Adrenal gland (tissue), 12 donors: Measurements from ENCODE around the gene DPYD. TPM values are rescaled to one million over a fixed set of nuclear protein-coding genes. Genes with fewer than 3 reads are reported as not detected.

Experiments used
- DNase-seq, 7 donors: peaks; one replicate each; pipeline ENCODE4 v3.0.0-alpha.2; 2019 to 2020
- H3K27ac ChIP-seq, 5 donors: fragments of 200-600 bp; sonication (generic) in 4 of 5; 1 replicate in 3 of 5; 2 replicates in 2 of 5; pipeline versions ENCODE4 v1.5.1 to v1.8.0; 2016 to 2020; ENCODE audit warnings: mild to moderate bottlenecking in 1 of 5
- H3K27me3 ChIP-seq: fragments of 200-600 bp; 2 replicates; pipeline ENCODE4 v1.8.0; 2021
- H3K36me3 ChIP-seq, 2 donors: fragments of 200-600 bp; replicated peaks in 1 of 2; 1 replicate in 1 of 2; 2 replicates in 1 of 2; pipeline versions ENCODE4 v1.5.1 to v1.8.0; 2018 to 2022
- H3K4me1 ChIP-seq, 2 donors: fragments of 200-600 bp; replicated peaks in 1 of 2; 1 replicate in 1 of 2; 2 replicates in 1 of 2; pipeline versions ENCODE4 v1.5.1 to v1.8.0; 2018 to 2021
- H3K4me3 ChIP-seq, 4 donors: fragments of 200-600 bp; sonication (generic) in 3 of 4; one replicate each; pipeline ENCODE4 v1.5.1; 2016 to 2018
- H3K9me3 ChIP-seq, 3 donors: fragments of 200-600 bp; sonication (generic) in 1 of 3; replicated peaks in 1 of 3; 1 replicate in 2 of 3; 2 replicates in 1 of 3; pipeline versions ENCODE4 v1.5.1 to v1.8.0; 2016 to 2021
- POLR2A ChIP-seq, 2 donors: fragments of 450-650 bp; IDR thresholded peaks; one replicate each; pipeline ENCODE4 v1.6.1; 2017; ENCODE audit warnings: antibody characterized with exemption in 2 of 2, mild to moderate bottlenecking in 2 of 2, moderate library complexity in 1 of 2
- WGBS, 4 donors: extraction: QIAGEN DNeasy Blood & Tissue Kit in 2 of 4; methylation state at CpG; one replicate each; pipeline versions ENCODE4 v1.1.5 to v1.1.7; 2013 to 2017; 5-methylcytosine and 5-hydroxymethylcytosine counted together
- intact Hi-C, 2 donors: fragments of 100-400 bp; cut with DNase I; formaldehyde crosslinking; loops; one replicate each; pipeline versions ENCODE4 v1.14.1 to v1.15.0; 2022 to 2023
- polyA plus RNA-seq, 3 donors: library from polyadenylated mRNA; stranded (reverse); fragments of 200-250 nt in 2 of 3; fragments of 350-450 nt in 1 of 3; fragmentation: Illumina TruSeq in 1 of 3; extraction: RNeasy Lipid Tissue Mini Kit (QIAGEN cat#74804) in 1 of 3; gene quantifications; one replicate each; pipeline ENCODE4 v1.2.3, GENCODE V29; 2013 to 2014
- total RNA-seq, 9 donors: library from RNA; depleted of rRNA in 4 of 9; stranded (reverse); fragments of >200 nt in 4 of 9; fragments of 120-200 nt in 1 of 9; fragmentation: NEBNext Ultra II Directional in 1 of 9; extraction: Animal tissue kit (Norgen Biotek cat#: 25700) in 1 of 9; gene quantifications; one replicate each; pipeline versions ENCODE4 v1.1.0 to v1.2.4, GENCODE V29; 2013 to 2023
- TF ChIP-seq, protein P1 (sequence below), 6 experiments: fragments of 450-650 bp in 4 of 6; fragments of 200-600 bp in 2 of 6; sonication (generic) in 1 of 6; IDR thresholded peaks; 1 replicate in 5 of 6; 2 replicates in 1 of 6; pipeline versions ENCODE4 v1.5.1 to v1.8.0; 2016 to 2021; ENCODE audit warnings: antibody characterized with exemption in 6 of 6, mild to moderate bottlenecking in 2 of 6, moderate library complexity in 1 of 6
- donor health status: healthy with polysubstance abuse.
- donor health status: Bipolar disorder and iron deficiency.
- donor health status: DM: yes; HTN: yes; CAD: no.
- donor health status: DM: no; HTN: no; CAD: no.
- donor health status: DM: no; HTN: no; CAD: no.
- donor health status: DM: yes; HTN: yes; CAD: no.

Gene DPYD
- total and polyA plus RNA-seq, 12 donors, result 6.6 to 73.1 (median 30.2) TPM

GRCh38 chr1:97920276-97920831, 480 bp downstream of the DPYD start:
- intact Hi-C loops, result no loop called here
- TF ChIP-seq POLR2A (IDR thresholded peaks at IDR 0.05), result no peak
- TF ChIP-seq, protein P1, sequence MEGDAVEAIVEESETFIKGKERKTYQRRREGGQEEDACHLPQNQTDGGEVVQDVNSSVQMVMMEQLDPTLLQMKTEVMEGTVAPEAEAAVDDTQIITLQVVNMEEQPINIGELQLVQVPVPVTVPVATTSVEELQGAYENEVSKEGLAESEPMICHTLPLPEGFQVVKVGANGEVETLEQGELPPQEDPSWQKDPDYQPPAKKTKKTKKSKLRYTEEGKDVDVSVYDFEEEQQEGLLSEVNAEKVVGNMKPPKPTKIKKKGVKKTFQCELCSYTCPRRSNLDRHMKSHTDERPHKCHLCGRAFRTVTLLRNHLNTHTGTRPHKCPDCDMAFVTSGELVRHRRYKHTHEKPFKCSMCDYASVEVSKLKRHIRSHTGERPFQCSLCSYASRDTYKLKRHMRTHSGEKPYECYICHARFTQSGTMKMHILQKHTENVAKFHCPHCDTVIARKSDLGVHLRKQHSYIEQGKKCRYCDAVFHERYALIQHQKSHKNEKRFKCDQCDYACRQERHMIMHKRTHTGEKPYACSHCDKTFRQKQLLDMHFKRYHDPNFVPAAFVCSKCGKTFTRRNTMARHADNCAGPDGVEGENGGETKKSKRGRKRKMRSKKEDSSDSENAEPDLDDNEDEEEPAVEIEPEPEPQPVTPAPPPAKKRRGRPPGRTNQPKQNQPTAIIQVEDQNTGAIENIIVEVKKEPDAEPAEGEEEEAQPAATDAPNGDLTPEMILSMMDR (IDR thresholded peaks at IDR 0.05), result no peak
- Histone ChIP-seq H3K27me3 (no peaks in the 10 kb centered on the region), H3K36me3 (no peaks in the 10 kb centered on the region), H3K4me3 (peak overlapping the region; percentile 77 to 96 (median 90)), H3K4me1 (peaks cover 6 to 25% of the 10 kb centered on the region in 2 donors), H3K9me3 (no peaks in the 10 kb centered on the region), H3K27ac (peak overlapping the region; percentile 84 to 95 (median 90))
- DNase-seq, result no peak
- 0 to 3% (median 1%) methylated on average over 10 to 24 of the region's 24 CpGs for WGBS, 4 donors

- H3K4me3 ChIP-seq, result peak overlapping the region; percentile 77 to 96 (median 90)
- peaks cover 6 to 25% of the 10 kb centered on the region in 2 donors for H3K4me1 ChIP-seq
- TF ChIP-seq POLR2A (IDR thresholded peaks at IDR 0.05), result no peak
- TF ChIP-seq, protein P1 (IDR thresholded peaks at IDR 0.05), result no peak
- 1 to 5% (median 2%) methylated on average over 6 of the region's 6 CpGs for WGBS, 4 donors
- peak overlapping the region; percentile 8 to 94 (median 85) for H3K27ac ChIP-seq
- intact Hi-C loops, result no loop called here
- H3K9me3 ChIP-seq, result no peaks in the 10 kb centered on the region
- DNase-seq, result no peak
- no peaks in the 10 kb centered on the region for H3K27me3 ChIP-seq
- no peaks in the 10 kb centered on the region for H3K36me3 ChIP-seq
Observed at GRCh38 chr1:97919585-97920261, 1.1 kb downstream of the DPYD start.

DNA sequence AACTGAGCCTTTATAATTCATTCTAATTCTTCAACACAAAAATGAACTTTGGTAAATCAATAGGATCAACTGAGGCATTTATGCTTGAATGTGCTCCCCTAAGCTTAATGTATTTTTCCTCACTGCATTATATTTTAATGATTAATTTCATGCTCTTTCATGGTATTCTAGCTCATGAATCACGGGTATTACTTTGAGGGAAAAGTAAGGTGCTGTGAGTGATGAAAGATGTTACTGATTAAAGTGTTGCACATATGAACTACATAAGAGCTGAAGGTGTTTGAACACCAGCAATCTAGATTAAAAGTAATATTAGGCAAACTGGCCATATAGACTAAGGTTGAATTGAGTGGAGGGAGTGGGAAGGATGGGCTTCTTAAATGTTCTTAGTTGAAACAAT, 1.9 kb downstream of the DPYD start:
- DNase-seq, result no peak
- WGBS, 4 donors, result 21 to 43% (median 34%) methylated on average over 1 of the region's 1 CpG

GRCh38 chr1:97913506-97914139, 7.2 kb downstream of the DPYD start:
- Histone ChIP-seq H3K4me3 (no peak overlapping the region), H3K4me1 (peaks cover 6 to 21% of the 10 kb centered on the region in 2 donors), H3K36me3 (no peaks in the 10 kb centered on the region), H3K9me3 (no peaks in the 10 kb centered on the region), H3K27me3 (no peaks in the 10 kb centered on the region), H3K27ac (no peak overlapping the region)
- TF ChIP-seq POLR2A (IDR thresholded peaks at IDR 0.05), result no peak
- WGBS, 4 donors, result 90 to 92% (median 90%) methylated on average over 3 of the region's 3 CpGs
- intact Hi-C loops, result no loop called here
- no peak for DNase-seq

More for the DNA sequence above, 1.9 kb downstream of the DPYD start:
- Histone ChIP-seq H3K27ac (peak overlapping the region in 1 of 5 donors; percentile 2), H3K9me3 (no peaks in the 10 kb centered on the region), H3K27me3 (no peaks in the 10 kb centered on the region), H3K4me3 (peak overlapping the region in 1 of 4 donors; percentile 94), H3K36me3 (no peaks in the 10 kb centered on the region), H3K4me1 (peaks cover 6 to 25% of the 10 kb centered on the region in 2 donors)
- TF ChIP-seq POLR2A (IDR thresholded peaks at IDR 0.05), result no peak
- TF ChIP-seq, protein P1 (IDR thresholded peaks at IDR 0.05), result no peak
- intact Hi-C loops, result no loop called here
